IMR-90 (cell line): Measurements from ENCODE around the gene PCDHGB5. TPM values are rescaled to one million over a fixed set of nuclear protein-coding genes. Genes with fewer than 3 reads are reported as not detected.

ENCODE experiments used
- ATAC-seq: fragments of 200-7000 bp; cut with Tn5 transposase; 2 replicates; pipeline ENCODE4 v1.9.1; 2020; ENCODE audit warnings: low read depth, mild to moderate bottlenecking, moderate library complexity
- BruUV-seq: library from RNA; stranded (reverse); fragments of 400-500 nt; replicated peaks from 2 replicates; lab custom pipeline; 2021; lab: Mats Ljungman, UMichigan
- CTCF ChIA-PET: fragments of 300-600 bp; formaldehyde crosslinking; extraction: SDS; loops from one replicate; lab custom pipeline; 2021; ENCODE audit warnings: antibody characterized with exemption; lab: Yijun Ruan, JAX
- POLR2A ChIA-PET: fragments of 300-600 bp; sonication (Branson Sonifier 250); formaldehyde crosslinking; loops from one replicate; lab custom pipeline; 2022; ENCODE audit warnings: antibody characterized with exemption; ENCODE audit not compliant: unreplicated experiment; lab: Charles Lee
- DNase-seq: peaks from one replicate; pipeline ENCODE4 v3.0.0; 2013
- H2AFZ ChIP-seq: replicated peaks from 2 replicates; pipeline ENCODE3; 2013; ENCODE audit warnings: low read length, mild to moderate bottlenecking; ENCODE audit not compliant: poor library complexity
- H2AK5ac ChIP-seq: 2 replicates; pipeline ENCODE4 v1.6.1; 2013; ENCODE audit warnings: low read depth, low read length, inconsistent platforms
- H2AK9ac ChIP-seq: replicated peaks from 2 replicates; pipeline ENCODE3; 2013; ENCODE audit warnings: mild to moderate bottlenecking, low read depth, low read length, moderate library complexity; ENCODE audit not compliant: poor library complexity
- H2BK120ac ChIP-seq: 2 replicates; pipeline ENCODE4 v1.6.1; 2013; ENCODE audit warnings: low read depth, low read length, inconsistent platforms
- H2BK15ac ChIP-seq: 3 replicates; pipeline ENCODE4 v1.6.1; 2013; ENCODE audit warnings: low read depth, low read length, inconsistent platforms
- H2BK20ac ChIP-seq: 2 replicates; pipeline ENCODE4 v1.6.1; 2013; ENCODE audit warnings: low read depth, mild to moderate bottlenecking, inconsistent platforms, low read length, moderate library complexity
- H2BK5ac ChIP-seq: 2 replicates; pipeline ENCODE4 v1.6.1; 2013; ENCODE audit warnings: mild to moderate bottlenecking, low read depth, low read length, inconsistent platforms; ENCODE audit not compliant: poor library complexity, severe bottlenecking
- H3K14ac ChIP-seq: replicated peaks from 2 replicates; pipeline ENCODE4 v1.6.1; 2013; ENCODE audit warnings: low read depth, low read length, inconsistent platforms
- H3K18ac ChIP-seq: 2 replicates; pipeline ENCODE4 v1.6.1; 2013; ENCODE audit warnings: low read depth, low read length, control low read depth
- H3K23ac ChIP-seq: 2 replicates; pipeline ENCODE4 v1.6.1; 2013; ENCODE audit warnings: low read depth, low read length, inconsistent platforms
- H3K27ac ChIP-seq: 2 replicates; pipeline ENCODE4 v1.5.1; 2013; ENCODE audit warnings: mild to moderate bottlenecking, control low read depth, low read length; ENCODE audit not compliant: insufficient read depth
- H3K27me3 ChIP-seq: 2 replicates; pipeline ENCODE4 v1.6.1; 2013; ENCODE audit warnings: low read length; ENCODE audit not compliant: control insufficient read depth, insufficient read depth
- H3K36me3 ChIP-seq: 2 replicates; pipeline ENCODE4 v1.6.1; 2013; ENCODE audit warnings: low read length, mixed read lengths; ENCODE audit not compliant: control insufficient read depth, insufficient read depth
- H3K4ac ChIP-seq: 2 replicates; pipeline ENCODE4 v1.6.1; 2013; ENCODE audit warnings: low read depth, low read length, inconsistent platforms
- H3K4me1 ChIP-seq: 2 replicates; pipeline ENCODE4 v1.6.1; 2013; ENCODE audit warnings: low read length, mixed read lengths; ENCODE audit not compliant: control insufficient read depth, insufficient read depth
- H3K4me2 ChIP-seq: 2 replicates; pipeline ENCODE4 v1.6.1; 2013; ENCODE audit warnings: low read depth, mild to moderate bottlenecking, control low read depth, low read length, moderate library complexity
- H3K4me3 ChIP-seq: 2 replicates; pipeline ENCODE4 v1.5.1; 2013; ENCODE audit warnings: low read depth, mild to moderate bottlenecking, control low read depth, low read length, moderate library complexity; ENCODE audit not compliant: insufficient read depth
- H3K56ac ChIP-seq: 2 replicates; pipeline ENCODE4 v1.6.1; 2013; ENCODE audit warnings: low read length, inconsistent platforms; ENCODE audit not compliant: insufficient read depth; ENCODE audit errors: extremely low read depth
- H3K79me1 ChIP-seq, 2 experiments: 2 replicates each; pipeline ENCODE4 v1.6.1; 2013; ENCODE audit warnings: low read length in 2 of 2, inconsistent platforms in 1 of 2, low read depth in 1 of 2
- H3K9ac ChIP-seq: 2 replicates; pipeline ENCODE4 v1.6.1; 2013; ENCODE audit warnings: low read depth, low read length, control low read depth
- H3K9me1 ChIP-seq: 2 replicates; pipeline ENCODE4 v1.6.1; 2013; ENCODE audit warnings: low read length, inconsistent platforms; ENCODE audit not compliant: insufficient read depth
- H3K9me3 ChIP-seq: 2 replicates; pipeline ENCODE4 v1.6.1; 2013; ENCODE audit warnings: low read length; ENCODE audit not compliant: control insufficient read depth, insufficient read depth
- H4K20me1 ChIP-seq: 2 replicates; pipeline ENCODE4 v1.6.1; 2013; ENCODE audit warnings: low read length, inconsistent platforms; ENCODE audit not compliant: insufficient read depth
- H4K5ac ChIP-seq: 2 replicates; pipeline ENCODE4 v1.6.1; 2013; ENCODE audit warnings: mild to moderate bottlenecking, low read depth, low read length, control low read depth
- H4K8ac ChIP-seq, 2 experiments: 2 replicates each; pipeline ENCODE4 v1.6.1; 2013; ENCODE audit warnings: low read depth in 2 of 2, low read length in 2 of 2, control low read depth in 1 of 2, inconsistent platforms in 1 of 2
- H4K91ac ChIP-seq: 2 replicates; pipeline ENCODE4 v1.6.1; 2013; ENCODE audit warnings: low read depth, low read length, inconsistent platforms; ENCODE audit not compliant: insufficient read depth
- BHLHE40 ChIP-seq: fragments of 150-350 bp; IDR thresholded peaks from 2 replicates; pipeline ENCODE4 v1.6.1; 2016; ENCODE audit warnings: mild to moderate bottlenecking, low read depth, low read length
- CEBPB ChIP-seq: IDR thresholded peaks from 2 replicates; pipeline ENCODE4 v1.6.1; 2012; ENCODE audit warnings: low read depth, low read length, improper control_type of control experiment
- CHD1 ChIP-seq: IDR thresholded peaks from 2 replicates; pipeline ENCODE4 v1.6.1; 2012; ENCODE audit warnings: low read depth, low read length, improper control_type of control experiment
- FOS ChIP-seq: fragments of 150-350 bp; IDR thresholded peaks from 2 replicates; pipeline ENCODE4 v1.6.1; 2016; ENCODE audit warnings: low read depth, low read length
- MAFK ChIP-seq: IDR thresholded peaks from 2 replicates; pipeline ENCODE4 v1.6.1; 2012; ENCODE audit warnings: low read depth, low read length, improper control_type of control experiment
- MAZ ChIP-seq: IDR thresholded peaks from 2 replicates; pipeline ENCODE4 v1.6.1; 2012; ENCODE audit warnings: low read depth, mild to moderate bottlenecking, low read length, improper control_type of control experiment, moderate library complexity, borderline replicate concordance
- MXI1 ChIP-seq: IDR thresholded peaks from 2 replicates; pipeline ENCODE4 v1.6.1; 2012; ENCODE audit warnings: low read depth, mild to moderate bottlenecking, low read length, moderate library complexity, borderline replicate concordance
- NFE2L2 ChIP-seq: fragments of 150-350 bp; IDR thresholded peaks from 2 replicates; pipeline ENCODE4 v1.6.1; 2016; ENCODE audit warnings: low read depth, mild to moderate bottlenecking, low read length
- POLR2A ChIP-seq: IDR thresholded peaks from 2 replicates; pipeline ENCODE4 v1.6.1; 2012; ENCODE audit warnings: mild to moderate bottlenecking, low read depth, low read length
- RAD21 ChIP-seq: IDR thresholded peaks from 2 replicates; pipeline ENCODE4 v1.6.1; 2012; ENCODE audit warnings: low read length, improper control_type of control experiment
- RCOR1 ChIP-seq: IDR thresholded peaks from 2 replicates; pipeline ENCODE4 v1.6.1; 2012; ENCODE audit warnings: mild to moderate bottlenecking, low read length, improper control_type of control experiment; ENCODE audit not compliant: insufficient replicate concordance
- RFX5 ChIP-seq: IDR thresholded peaks from 2 replicates; pipeline ENCODE4 v1.8.0; 2012; ENCODE audit warnings: low read depth, mild to moderate bottlenecking, low read length, moderate library complexity
- SMC3 ChIP-seq: fragments of 150-350 bp; IDR thresholded peaks from 2 replicates; pipeline ENCODE4 v1.6.1; 2016; ENCODE audit warnings: low read depth, mild to moderate bottlenecking, antibody characterized with exemption, low read length, moderate library complexity
- WGBS, 2 experiments: methylation state at CpG; one replicate each; pipeline versions ENCODE4 v1.1.5 to v1.1.7; 2013; ENCODE audit warnings: missing lambda C conversion rate in 2 of 2; ENCODE audit not compliant: insufficient read length in 1 of 2; ENCODE audit errors: extremely low coverage in 2 of 2; 5-methylcytosine and 5-hydroxymethylcytosine counted together
- dilution Hi-C: fragments of 300-500 bp; cut with HindIII; formaldehyde crosslinking; loops from one replicate; pipeline ENCODE4 v1.14.3; 2018; ENCODE audit warnings: low sequenced_read_pairs; ENCODE audit not compliant: unreplicated experiment
- in situ Hi-C: fragments of 300-500 bp; cut with MboI; formaldehyde crosslinking; loops from 3 replicates; pipeline ENCODE4 v1.14.3; 2019; ENCODE audit warnings: low sequenced_read_pairs, inconsistent platforms, mixed read lengths
- intact Hi-C: fragments of 100-400 bp; cut with micrococcal nuclease; formaldehyde crosslinking; loops from 2 replicates; pipeline ENCODE4 v1.10.0; 2022
- polyA plus RNA-seq, 3 experiments: library from polyadenylated mRNA; depleted of rRNA; stranded (reverse); fragments of >200 nt; gene quantifications; 2 replicates each; pipeline ENCODE4 v1.2.3, GENCODE V29; 2012; ENCODE audit warnings: low replicate concordance in 1 of 3
- total RNA-seq: library from RNA; depleted of rRNA; stranded (reverse); fragments of >200 nt; gene quantifications from 2 replicates; pipeline ENCODE4 v1.2.3, GENCODE V29; 2012
- TF ChIP-seq, protein P1 (sequence below): conservative IDR thresholded peaks from 2 replicates; pipeline ENCODE4 v1.5.1; 2012; ENCODE audit warnings: mild to moderate bottlenecking, low read depth, low read length, improper control_type of control experiment
- TF ChIP-seq, protein P2 (sequence below): fragments of 150-350 bp; IDR thresholded peaks from 2 replicates; pipeline ENCODE4 v1.6.1; 2017; ENCODE audit warnings: mild to moderate bottlenecking, antibody characterized with exemption, low read length, low read depth
- TF ChIP-seq, protein P3 (sequence below): fragments of 150-350 bp; IDR thresholded peaks from 2 replicates; pipeline ENCODE4 v1.6.1; 2016; ENCODE audit warnings: low read depth, mild to moderate bottlenecking, low read length, moderate library complexity, borderline replicate concordance

PCDHGB5 gene
- total and polyA plus RNA-seq, 2 of the 4 experiments (the other 2 are of a cell fraction) = 17.2 to 20.0 TPM

DNA sequence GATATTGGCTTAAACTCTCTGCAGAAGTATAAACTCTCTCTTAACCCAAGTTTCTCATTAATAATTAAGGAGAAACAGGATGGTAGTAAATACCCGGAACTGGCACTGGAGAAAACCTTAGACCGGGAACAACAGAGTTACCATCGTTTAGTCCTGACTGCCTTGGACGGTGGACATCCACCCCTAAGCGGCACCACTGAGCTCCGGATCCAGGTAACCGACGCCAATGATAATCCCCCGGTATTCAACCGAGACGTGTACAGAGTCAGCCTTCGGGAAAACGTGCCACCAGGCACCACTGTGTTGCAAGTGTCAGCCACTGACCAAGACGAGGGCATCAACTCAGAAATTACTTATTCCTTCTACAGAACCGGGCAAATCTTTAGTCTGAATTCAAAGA is 861 bp downstream of the PCDHGB5 start:
- Histone ChIP-seq H3K4me2 (peak overlapping the region; percentile 13; the same call in 1 of the 2 replicates), H2BK20ac (no peak overlapping the region), H2AK9ac (no peak overlapping the region), H4K5ac (no peak overlapping the region; the same call in 1 of the 2 replicates), H3K27me3 (no peaks in the 10 kb centered on the region), H3K18ac (no peak overlapping the region), H3K79me1 (peaks cover 7 to 15% of the 10 kb centered on the region in 2 experiments; a peak in 3 of 4 replicates), H3K56ac (no peak overlapping the region), H3K4me1 (no peaks in the 10 kb centered on the region), H2BK120ac (no peak overlapping the region), H3K9me3 (peaks cover 49% of the 10 kb centered on the region), H3K9me1 (no peaks in the 10 kb centered on the region), H4K8ac (no peak overlapping the region), H3K23ac (no peak overlapping the region), H3K27ac (no peak overlapping the region), H4K20me1 (no peaks in the 10 kb centered on the region), H3K36me3 (peaks cover 18% of the 10 kb centered on the region), H3K4me3 (no peak overlapping the region), H3K9ac (no peak overlapping the region), H2AK5ac (no peak overlapping the region), H2AFZ (no peak overlapping the region), H4K91ac (no peak overlapping the region), H2BK15ac (no peak overlapping the region), H2BK5ac (no peak overlapping the region), H3K4ac (no peak overlapping the region), H3K14ac (no peak overlapping the region)
- ATAC-seq (no peak), DNase-seq (no peak)
- intact Hi-C loops (no loop called here), in situ Hi-C loops (no loop called here), dilution Hi-C loops (no loop called here)
- ChIA-PET POLR2A (no interaction called here), CTCF (no interaction called here)
- TSS peak; percentile 42 for BruUV-seq
- no peak for TF ChIP-seq MAZ
- TF ChIP-seq, protein P1, sequence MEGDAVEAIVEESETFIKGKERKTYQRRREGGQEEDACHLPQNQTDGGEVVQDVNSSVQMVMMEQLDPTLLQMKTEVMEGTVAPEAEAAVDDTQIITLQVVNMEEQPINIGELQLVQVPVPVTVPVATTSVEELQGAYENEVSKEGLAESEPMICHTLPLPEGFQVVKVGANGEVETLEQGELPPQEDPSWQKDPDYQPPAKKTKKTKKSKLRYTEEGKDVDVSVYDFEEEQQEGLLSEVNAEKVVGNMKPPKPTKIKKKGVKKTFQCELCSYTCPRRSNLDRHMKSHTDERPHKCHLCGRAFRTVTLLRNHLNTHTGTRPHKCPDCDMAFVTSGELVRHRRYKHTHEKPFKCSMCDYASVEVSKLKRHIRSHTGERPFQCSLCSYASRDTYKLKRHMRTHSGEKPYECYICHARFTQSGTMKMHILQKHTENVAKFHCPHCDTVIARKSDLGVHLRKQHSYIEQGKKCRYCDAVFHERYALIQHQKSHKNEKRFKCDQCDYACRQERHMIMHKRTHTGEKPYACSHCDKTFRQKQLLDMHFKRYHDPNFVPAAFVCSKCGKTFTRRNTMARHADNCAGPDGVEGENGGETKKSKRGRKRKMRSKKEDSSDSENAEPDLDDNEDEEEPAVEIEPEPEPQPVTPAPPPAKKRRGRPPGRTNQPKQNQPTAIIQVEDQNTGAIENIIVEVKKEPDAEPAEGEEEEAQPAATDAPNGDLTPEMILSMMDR = no peak
- TF ChIP-seq NFE2L2 = no peak
- no peak for TF ChIP-seq SMC3
- TF ChIP-seq FOS = no peak
- TF ChIP-seq, protein P2, sequence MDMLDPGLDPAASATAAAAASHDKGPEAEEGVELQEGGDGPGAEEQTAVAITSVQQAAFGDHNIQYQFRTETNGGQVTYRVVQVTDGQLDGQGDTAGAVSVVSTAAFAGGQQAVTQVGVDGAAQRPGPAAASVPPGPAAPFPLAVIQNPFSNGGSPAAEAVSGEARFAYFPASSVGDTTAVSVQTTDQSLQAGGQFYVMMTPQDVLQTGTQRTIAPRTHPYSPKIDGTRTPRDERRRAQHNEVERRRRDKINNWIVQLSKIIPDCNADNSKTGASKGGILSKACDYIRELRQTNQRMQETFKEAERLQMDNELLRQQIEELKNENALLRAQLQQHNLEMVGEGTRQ = no peak
- no peak for TF ChIP-seq CHD1
- TF ChIP-seq, protein P3, sequence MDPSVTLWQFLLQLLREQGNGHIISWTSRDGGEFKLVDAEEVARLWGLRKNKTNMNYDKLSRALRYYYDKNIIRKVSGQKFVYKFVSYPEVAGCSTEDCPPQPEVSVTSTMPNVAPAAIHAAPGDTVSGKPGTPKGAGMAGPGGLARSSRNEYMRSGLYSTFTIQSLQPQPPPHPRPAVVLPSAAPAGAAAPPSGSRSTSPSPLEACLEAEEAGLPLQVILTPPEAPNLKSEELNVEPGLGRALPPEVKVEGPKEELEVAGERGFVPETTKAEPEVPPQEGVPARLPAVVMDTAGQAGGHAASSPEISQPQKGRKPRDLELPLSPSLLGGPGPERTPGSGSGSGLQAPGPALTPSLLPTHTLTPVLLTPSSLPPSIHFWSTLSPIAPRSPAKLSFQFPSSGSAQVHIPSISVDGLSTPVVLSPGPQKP = no peak
- TF ChIP-seq RAD21 = no peak
- no peak for TF ChIP-seq CEBPB
- no peak for TF ChIP-seq RFX5
- TF ChIP-seq MXI1 = no peak
- TF ChIP-seq MAFK = no peak
- no peak for TF ChIP-seq RCOR1
- no peak for TF ChIP-seq BHLHE40
- TF ChIP-seq POLR2A = no peak
- WGBS, 2 experiments = 42% methylated on average over 4 of the region's 15 CpGs; no CpG with 5 or more reads in 1 of the 2 experiments
